SHP77 (cell line): ENCODE data around the gene ANKRD44.
"Not testable (repeated sequence)": the region's sequence is repeated elsewhere in the genome, so short reads cannot be mapped to it uniquely, and the experiment has no call there.

ENCODE experiments used
- DNase-seq, 2 experiments: peaks; one replicate each; lab custom pipeline; 2025; lab: John Stamatoyannopoulos, UW

The ANKRD44 gene

DNA sequence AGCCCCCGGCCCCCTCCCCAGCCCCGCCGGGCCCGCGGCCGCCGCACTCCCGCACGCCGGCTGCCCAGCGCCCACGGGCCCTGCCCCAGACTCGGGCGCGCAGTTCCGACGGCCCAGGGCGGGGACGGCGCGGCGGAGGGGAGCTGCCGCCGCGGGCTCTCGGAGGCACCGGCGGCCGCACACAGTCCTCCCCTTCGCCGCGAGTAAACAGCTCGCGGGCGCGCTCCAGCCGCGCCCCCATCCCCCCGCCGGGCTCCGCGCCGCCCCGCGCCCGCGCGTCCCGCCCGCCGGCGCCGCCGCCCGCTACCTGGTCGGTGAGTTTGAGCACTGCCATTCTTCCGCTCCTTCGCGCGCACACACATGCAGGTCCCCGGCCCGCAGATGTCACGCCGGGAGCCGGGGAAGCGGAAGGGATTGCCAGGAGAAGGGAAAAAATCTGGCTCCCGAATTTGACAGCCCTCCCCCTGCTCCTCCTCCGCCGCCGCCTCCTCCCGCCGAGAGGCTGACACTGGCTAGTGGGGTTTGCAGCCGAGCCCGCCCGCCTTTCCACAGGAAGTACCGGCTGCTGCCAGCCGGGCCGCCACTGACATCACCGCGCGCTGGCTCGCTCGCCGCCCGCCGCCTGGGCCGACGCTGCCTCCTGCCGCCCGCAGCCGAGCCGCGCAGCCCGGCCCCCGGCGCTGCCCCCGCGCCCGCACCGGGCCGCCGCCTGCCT, at the start of gene ANKRD44:
Gene ANKRD44 (minus strand): TSS at position 510 of the 715 bp plus-strand sequence. CDS start 176 bp downstream, at position 334.
- peak; percentile 69 to 83 for DNase-seq

DNA sequence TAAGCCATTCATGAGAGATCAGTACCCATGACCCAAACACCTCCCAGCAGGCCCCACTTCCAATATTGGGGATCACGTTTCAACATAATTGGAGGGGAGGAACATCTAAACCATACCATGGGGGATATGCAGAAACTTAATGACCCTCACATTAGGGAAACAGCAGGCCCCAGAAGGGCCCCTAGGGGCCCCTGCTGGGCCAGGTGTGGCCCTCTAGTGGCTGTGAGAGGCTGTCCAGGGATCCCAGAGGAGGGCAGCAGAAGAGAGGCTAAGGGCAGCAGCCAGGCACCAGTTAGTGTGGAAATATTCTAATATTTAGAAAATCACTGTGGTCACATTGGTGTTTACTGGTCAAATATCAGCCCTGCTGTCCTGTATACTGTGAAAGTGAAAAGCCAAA, 49.3 kb upstream of the ANKRD44 start:
- DNase-seq: peak in 1 of 2 experiments; percentile 8

DNA sequence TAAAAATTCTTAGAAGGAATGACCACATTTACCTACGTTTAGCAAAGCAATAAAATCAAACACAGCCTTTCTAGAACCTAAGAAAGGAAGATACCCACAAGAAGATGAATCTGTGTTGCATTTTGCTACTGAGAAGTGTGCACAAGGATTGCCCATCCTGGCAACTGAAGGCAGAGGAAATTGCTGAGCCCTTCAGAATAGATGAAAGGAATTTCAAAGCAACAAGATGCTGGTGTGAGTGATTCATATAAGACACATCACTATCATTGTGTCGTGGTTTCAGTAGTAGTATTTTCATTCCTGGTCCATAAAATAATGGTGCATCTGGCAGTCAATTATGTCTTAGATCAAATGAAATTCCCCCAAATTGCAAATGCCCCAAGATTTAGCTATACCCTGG, 48.4 kb upstream of the ANKRD44 start:
- DNase-seq: no peak

DNA sequence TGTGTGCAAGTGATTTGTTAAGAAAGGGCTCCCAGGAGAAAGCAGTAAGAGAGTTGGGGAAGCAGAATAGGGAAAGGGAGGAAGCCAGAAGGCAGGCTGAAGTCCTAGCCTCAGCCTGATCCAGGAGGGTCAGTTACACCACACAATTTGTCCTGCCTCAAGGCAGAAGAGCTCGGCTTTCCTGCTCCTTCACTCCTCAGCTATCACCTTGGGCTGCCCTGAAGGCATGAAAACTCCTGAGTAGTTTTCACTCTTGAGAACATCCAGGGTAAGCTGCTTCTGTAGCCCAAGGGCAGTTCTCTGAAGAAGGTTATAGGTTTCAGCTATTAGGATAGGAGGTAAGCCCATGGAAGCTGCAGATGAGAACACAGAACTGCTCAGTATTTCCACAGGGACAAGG, 47.4 kb upstream of the ANKRD44 start:
- DNase-seq: no peak

DNA sequence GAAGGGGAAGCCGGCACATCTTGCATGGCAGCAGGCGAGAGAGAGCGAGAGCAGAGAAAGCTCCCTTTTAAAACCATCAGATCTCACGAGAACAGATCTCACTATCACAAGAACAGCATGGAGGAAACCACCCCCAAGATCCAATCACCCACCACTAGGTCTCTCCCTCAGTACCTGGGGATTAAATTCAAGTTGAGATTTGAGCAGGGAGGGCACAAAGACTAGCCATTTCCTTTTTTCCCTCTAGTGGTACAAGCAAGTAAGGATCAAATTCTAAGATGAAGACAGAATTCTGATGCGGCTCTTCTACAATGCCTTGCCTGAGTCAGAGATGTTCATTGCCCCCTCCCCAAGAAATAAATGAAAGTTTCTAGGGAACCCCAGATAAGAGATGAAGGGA, 45.6 kb upstream of the ANKRD44 start:
- DNase-seq: no peak

DNA sequence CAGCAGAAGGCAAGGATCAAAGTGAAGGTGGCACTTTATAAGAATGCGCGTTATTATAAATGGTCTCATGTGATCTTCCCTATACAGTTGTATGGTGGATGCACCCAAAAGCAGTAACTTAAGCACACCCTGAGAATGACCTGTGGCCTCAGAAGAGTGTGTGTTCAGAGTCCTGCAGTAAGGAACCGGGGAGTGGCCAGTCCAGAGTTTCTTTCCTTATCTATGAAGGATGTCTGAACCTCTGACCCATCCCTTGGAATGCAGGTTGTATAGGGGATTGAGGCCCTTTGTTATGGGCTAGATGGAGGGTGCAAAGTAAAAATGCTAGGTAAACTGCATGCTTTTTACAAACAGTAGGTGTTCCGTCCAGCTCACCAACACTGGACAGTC, 43.6 kb upstream of the ANKRD44 start:
- DNase-seq: no peak

DNA sequence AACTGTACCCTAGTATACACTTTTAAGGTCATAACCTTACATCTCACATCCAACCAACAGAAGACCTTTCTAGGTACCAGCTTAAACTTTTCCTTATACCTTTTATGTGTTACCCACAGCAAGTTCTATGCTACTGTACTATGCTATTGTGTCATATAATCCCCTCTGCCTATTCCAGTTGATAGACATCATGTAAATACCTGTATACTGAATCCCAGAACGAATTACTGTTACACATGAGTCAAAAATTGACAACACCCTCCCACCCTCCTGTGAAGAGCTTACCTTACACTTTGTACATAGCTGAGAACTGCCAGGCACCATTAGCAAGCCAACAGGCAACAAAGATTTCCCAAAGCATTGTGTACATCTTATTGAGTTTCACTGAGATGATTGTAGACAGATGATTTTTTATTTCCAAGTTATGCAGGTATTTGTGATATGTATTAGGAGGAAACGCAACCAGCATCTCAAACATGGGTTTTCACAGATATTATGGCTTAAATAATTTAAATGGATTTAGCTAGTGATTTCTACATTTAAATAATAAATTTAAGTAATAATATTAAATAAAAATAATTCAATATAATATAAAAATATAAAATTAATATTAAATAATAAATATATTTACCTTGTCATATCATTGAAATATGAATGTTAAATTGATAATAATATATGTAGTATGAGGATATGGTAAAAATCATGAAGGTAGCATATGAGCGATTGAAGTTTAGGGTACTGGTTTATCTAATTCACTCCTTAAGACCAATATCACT, 43.0 kb upstream of the ANKRD44 start:
- DNase-seq: no peak

DNA sequence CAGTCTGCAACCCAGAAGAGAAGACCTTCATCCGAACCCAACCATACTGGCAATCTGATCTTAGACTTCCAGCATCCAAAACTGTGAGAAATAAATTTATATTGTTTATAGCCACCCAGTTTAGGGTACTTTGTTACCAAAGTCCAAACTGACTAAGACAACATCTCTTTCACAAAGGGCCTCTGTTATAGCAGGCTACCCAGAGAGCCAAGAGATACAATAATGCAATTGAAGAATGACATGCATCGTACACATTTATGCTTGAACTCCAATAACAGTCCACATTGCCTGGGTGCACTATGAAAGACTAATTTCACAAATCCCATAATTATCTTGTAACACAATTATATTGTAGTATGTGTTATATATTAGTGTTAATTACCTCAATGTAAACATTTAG, 39.1 kb upstream of the ANKRD44 start:
- no peak for DNase-seq

DNA sequence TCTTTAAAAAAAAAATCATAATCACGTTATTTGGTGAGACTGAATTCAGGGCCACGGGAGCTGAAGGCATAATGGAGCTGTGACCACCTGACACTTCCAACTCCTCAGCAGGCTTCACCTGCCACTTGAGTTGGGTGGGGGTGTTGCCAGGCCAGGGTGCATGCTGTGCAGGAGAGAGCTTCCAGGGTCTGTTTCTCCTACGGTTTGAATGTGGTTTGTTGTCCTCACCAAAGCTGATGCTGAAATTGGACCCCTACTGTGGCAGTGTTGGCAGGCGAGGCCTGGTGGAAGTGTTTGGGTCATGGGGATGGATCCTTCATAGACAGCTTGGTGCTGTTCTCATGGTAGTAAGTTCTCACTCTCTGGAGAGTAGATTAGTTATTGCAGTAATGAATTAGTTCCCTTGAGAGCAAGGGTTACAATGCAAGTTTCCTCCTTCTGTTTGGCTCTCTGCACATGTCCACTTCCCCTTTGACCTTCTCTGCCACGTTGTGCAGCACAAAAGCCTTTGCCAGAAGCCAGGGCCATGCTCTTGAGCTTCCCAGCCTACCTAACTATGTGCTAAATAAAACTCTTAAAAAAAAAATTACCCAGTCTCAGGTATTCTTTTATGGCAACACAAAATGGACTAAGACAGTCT, 38.3 kb upstream of the ANKRD44 start:
- no peak for DNase-seq

DNA sequence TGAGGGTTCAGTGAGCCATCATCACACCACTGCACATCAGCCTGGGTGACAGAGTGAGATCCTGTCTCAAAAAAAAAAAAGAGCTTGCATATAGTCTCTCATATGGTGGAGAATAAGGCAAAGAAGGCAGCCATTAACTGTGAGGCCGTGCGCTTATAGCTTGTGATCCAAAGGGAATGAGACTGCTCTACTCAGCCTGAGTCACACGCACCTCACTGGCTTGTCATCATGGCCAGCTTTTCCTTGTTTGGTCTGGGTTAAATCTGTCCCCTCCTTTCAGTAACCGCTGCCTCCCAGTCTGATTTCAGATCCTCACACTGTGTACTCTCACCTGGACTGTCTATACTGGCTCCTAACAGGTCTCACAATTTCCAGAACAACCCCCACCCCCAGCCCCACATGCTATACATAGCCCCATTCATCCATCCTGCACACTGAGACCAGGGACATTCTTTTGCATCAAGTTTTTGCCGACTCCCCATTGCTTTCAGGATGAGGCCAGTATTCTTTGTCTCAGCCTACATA, 35.3 kb upstream of the ANKRD44 start:
- no peak for DNase-seq

DNA sequence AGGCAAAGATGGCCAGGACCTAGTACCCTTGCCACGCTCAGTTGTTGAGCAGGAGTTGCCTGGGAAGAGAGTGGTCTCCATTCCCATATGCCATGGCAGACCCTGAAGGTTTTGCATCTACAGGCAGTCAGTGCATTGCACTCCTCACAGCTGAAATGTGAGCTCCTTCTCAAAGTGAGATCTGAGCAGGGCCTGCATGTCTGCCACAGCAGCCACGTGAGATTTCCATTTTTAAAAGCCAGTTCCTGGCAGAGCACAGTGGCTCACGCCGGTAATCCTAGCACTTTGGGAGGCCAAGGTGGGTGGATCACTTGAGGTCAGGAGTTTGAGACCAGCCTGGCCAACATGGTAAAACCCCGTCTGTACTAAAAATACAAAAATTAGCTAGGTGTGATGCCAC, 33.4 kb upstream of the ANKRD44 start:
- DNase-seq: not testable (repeated sequence)

DNA sequence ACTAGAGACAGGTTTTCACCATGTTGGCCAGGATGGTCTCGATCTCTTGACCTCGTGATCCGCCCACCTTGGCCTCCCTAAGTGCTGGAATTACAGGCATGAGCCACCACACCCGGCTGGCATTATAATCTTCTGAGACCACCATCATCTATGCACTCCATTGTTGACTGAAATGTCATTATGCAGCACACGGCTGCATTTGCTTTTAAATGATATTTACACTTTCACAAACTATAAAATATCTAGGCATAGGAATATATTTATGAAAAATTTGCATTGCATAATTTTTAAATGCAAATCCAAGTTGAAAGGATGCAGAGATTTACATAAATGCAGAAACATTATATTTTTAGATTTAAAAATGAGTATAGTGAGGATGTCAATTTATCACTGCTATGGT, 30.0 kb upstream of the ANKRD44 start:
- no peak for DNase-seq

DNA sequence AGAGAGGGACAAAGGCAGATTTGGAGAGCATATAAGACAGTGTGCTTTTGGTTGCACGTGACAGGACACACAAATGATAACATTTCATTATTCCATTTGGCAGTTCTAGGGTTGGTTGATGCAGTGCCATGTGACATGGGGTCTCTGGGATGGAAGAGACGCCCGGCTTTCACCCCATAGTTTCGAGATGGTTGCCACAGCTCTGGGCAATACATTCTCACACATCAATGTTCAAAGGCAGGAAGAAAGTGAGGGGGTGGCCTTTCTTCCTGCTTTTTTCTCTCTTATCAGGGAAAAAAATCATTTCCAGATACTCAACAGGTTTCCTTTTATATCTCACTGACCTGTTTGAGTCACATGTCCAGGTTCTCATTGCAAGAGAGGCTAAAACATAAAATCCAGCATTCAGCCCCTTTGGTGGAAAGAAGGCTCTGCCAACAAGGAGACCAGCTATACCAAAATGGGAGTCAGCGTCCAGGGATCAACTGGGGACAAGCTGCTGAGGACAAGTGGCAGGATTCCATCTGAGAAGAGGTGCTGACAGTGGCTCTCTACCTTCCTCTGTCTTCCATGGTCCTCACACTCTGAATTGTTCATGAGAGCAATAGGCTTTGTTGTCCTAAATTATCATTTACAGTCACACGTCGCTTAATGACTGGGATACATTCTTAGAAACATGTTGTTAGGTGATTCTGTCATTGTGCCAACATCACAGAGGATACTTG, 29.1 kb upstream of the ANKRD44 start:
- DNase-seq: no peak

DNA sequence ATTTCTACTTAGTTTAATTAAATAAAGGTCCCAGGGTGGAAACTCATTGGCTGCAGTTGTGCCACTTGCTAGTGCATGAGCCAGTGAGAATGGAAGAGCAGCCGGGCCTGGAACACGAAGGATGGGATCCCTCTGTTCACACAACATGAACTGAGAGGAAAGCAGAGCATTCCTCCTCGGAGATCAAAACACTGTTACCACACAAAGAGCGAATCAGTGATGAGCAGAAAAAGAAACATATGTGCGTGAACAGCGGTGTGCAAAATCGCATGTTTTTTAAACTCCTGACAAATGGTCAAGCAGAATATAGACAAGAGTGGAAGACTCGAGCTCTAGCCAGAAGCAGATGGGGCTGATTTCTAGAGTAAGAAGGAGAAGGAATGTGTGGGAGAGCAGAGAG, 28.4 kb upstream of the ANKRD44 start:
- DNase-seq: no peak

DNA sequence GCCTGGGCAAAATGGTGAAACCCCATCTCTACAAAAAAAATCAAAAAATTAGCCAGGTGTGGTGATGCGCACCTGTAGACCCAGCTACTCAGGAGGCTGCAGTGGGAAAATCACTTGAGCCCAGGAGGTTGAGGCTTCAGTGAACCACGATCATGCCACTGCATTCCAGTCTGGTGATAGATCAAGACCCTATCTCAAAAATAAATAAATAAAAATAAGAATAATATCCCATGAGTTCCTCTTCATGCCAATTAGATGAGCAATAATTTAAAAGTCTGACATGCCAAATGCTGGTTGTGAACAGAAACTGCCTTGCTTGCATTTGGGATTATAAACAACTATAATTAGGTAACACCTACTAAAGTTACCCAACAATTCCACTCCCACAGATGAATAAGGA, 22.1 kb upstream of the ANKRD44 start:
- DNase-seq: no peak

DNA sequence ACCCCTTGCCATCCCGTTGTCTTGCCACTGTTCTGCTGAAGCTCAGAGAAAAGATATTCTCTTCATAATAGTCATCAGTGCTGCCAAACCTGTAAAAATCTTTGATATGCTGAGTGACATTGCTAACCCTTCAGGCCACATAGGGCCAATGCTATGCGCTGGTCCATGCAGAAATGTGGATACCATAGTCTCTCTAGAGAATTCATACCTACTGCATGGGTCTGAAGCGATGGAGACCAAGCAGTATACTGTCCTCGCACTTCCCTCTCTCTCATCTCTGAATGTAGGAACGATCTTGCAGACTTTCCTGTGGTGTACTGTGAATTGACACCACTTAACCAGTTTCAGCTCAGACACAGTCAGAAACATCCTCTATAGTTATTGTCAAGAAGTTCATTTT, 17.9 kb upstream of the ANKRD44 start:
- no peak for DNase-seq

DNA sequence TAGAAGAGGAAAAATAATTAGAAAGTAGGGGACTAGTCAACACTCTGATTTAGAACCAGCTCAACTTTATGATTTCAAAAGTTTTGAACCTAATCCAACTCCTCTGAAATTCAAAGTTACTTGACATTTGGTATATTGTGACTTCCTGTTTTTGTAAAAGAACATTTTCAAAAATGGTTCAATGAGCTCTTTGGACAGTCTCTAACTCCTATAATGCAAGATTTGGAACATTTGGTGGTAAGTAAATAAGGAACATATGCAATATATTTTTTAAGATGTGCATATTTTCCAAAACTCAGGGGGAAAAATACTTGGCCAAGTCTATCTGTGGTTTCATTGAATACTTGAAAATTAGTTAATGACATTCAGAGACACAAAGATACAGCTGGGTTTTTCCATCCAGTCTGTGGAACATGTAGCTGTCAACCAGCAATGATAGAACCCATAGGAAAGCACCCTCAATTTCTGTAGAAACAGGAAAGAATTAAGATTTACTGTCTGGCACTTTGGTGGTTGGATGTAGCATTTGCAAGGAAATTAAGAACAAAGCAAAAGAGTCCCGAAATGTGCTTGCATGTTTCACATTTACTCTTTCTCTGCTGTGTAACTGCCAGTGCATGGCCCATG, 17.0 kb upstream of the ANKRD44 start:
- DNase-seq: no peak

DNA sequence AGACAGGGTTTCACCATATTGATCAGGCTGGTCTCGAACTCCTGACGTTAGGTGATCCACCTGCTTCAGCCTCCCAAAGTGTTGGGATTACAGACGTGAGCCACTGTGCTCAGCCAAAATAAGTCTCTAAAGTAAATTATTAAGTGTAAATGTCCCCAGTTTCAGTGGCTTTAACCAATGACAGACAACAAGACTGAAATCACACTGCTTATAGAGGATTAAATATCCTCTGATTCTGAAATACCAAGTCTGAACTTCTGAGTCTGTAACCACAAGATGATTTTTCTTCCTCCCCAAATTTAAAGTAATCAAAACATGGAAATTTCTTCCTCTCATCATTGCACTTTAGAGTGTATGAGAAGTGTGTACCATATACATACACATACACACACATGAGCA, 16.5 kb upstream of the ANKRD44 start:
- no peak for DNase-seq

DNA sequence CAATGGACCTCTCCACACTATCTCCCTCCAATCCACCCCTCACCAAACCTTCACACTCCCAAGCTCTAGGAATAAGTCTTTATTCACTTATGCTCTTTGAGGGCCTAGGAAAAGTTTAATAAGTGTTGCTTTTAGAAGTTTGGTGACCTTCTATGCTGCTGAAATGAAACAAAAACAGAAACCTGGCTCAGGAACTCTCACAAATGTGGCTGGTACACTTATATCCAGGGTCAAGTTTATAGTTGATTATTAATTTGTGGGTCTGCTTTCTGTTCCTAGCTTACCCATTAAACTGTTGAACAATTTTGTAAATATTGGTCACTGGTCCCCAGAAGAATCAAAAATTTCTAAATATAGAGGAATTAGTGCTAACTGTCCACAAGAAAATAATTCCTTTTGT, 14.2 kb upstream of the ANKRD44 start:
- DNase-seq: no peak

DNA sequence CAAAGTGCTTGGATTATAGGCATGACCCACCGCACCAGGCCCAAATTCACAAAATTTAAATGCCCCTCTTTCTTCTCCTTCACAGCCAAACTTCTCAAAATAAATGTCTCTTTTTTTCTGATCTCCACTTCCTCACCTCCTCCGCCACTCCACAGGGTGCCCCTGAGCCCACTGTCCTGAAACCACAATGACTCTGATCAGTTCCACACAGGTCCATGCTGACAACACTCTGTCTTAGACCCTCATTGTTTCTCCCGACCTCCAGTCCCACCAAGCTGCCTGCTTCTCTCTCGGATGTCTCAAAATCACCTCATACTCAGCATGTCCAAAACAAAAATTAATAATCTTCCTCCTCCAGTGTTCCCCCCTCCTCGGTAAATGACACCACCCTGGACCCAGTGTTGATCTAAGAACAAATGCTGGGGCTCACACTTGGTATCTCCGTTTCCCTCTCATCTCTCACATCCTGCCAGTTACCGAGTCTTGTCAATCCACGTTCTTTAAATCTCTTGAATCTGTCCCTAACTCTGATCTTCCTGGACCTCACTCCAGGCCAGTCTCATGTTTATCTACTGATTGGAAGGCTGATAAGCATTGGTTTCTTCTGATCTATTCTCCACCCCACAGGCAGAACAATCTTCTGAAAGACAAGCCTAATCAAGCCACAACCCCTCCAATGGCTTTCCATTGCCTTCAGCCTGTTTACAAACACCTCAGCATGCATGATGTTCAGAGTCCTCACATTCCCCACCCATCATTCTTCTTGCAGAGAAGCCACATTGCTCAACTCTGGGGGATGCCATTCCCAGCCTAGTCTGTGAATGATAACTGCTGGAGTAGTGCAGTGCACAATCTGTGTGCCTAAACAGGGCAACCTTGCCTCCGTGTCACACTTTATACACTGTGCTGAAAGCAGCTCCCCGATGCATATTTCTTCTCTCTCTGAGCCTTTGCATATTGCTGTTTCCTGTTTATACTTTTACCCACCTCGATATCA, 12.4 kb upstream of the ANKRD44 start:
- no peak for DNase-seq

DNA sequence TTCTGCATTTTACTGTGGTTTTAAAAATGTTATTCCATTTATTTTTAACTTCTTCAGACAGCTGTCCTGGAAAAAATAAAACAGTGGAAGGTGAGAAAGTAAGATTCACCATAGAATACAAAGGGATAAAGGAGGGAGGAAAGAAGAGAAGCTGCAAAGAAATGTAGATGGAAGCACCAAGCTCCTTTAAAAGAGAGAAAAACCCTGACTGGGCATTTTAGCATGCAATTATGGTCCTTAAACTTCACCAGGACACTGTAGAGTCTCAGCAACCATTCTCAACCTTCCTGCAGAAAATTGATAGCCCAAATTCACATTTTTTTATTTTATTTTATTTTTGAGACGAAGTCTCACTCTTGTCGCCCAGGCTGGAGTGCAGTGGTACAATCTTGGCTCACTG, 11.6 kb upstream of the ANKRD44 start:
- DNase-seq: no peak
